Measurements from ENCODE around the gene RAC3.

The RAC3 gene

DNA sequence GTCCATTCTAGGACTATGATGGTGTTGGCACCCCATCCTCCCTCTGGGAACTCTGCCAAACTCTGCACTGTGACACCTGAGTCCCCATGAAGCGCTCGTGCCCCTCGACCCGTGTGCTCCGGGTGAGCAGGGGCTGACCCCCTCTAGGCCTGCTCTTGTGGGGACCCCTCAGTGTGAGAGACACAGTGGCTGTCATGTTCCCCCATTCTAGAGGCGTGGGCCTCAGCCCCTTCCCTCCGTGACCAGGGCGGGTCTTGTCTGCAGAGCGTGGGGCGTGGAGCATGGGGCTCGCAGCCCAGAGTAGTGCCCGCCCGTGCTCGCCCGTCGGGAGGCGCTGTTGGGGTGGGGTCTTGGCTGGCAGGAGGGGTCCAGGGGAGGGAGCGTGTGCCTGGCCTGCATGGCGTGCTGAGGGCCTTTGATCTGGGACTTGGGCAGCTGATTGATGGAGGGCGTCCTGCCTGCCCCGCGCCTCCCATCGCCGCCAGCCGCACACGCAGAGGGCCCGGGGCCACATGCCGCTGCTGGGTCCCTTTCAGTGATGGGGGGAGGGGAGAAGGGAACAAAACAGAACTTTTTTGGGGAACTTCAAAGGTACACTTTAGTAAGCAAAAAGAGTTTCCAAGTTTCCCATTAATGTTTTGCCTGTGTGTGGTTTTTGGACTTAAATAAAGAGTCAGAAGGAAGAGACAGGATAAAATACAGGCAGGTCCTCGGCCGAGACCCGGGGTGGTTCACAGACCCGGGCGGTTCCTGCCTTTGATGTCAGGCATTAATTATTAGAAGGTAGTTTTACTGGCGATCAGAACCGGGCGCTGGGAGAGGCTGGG lies 31.3 kb upstream of the RAC3 start:
- DNase-seq: no peak

DNA sequence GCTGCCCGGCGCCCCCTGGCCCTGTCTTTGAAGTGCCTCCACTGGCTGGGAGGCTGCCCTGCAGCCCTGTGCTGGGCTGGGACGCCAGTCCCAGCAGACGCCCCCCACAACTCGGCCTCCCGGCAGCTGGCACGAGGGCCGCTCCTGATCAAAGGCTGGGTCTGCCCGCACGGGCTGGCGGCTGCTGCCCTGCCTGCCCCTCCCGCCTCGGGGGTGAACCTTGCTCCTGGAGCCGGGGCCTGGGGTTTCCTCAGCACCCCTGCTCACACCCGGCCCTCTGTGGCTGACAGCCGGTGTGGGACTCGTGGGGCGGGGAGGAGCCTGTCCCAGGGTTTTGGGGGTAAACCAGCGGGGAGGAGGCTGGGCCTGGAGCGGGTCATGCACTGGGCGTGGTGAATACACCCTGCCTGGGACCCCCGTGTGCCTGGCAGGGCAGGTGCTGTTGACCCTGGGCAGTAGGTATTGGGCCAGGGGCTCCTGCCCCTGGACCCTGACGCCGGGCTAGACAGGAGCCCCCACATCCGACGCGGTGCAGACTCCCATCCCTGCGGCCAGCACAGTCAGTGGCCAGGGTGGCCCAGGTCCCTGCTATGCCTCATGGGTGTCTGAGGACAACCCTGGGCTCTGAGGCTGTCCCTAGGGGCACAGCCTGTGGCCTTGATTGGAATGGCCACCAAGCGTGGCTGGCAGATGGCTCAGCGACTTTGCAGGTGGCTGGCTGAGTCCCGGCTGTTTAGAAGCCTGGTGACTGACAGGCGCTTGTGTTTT lies 30.5 kb upstream of the RAC3 start:
- DNase-seq: no peak

GRCh38 chr17:82001571-82002056 lies 29.9 kb upstream of the RAC3 start:
- DNase-seq: no peak

DNA sequence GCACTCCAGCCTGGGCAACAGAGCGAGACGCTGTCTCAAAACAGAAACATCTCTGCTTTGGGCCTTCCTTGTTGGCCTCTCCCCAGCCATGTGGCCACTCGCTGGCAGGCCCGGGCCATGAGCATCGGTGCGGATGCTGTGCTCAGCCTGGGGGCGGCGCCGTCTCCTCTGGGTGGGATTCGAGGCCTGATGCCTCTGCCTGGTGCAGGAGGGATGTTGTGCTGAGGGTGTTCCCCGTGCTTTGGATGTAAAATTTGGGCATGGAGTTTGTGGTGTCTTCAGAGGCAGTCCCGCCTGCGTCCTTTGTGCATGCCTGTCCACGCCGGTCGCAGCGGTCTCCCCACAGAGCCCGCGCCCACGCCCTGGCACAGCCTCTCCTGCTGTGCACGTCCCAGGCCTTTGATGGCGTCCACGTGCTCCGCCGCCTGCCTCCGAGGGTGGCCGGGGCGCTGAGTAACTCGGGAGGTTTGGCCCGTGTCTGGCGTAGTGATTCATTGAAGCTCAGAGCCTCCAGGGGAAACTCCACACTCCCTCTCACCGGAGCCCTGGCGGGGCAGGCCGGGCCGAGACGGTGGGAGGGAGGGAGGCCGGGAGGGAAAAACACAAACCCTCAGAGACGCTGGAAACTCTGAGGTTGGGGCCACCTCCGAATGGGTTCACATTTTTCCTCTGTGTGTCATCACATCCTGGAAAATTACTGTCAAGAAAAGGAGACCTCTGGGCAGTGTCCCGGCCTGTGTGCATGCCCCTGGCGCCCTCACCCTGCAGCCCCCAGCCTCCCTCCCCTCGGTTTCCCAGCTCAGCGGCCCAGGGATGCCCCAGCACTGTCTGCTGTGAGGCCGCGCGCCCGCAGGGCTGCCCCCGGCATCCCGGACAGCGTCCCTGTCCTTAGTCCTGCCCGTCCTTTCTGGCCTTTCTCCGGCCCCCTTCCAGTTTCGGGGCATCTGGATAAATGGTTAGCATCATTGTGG lies 27.8 kb upstream of the RAC3 start:
- DNase-seq: no peak

- no peak for DNase-seq
These were observed 26.7 kb upstream of the RAC3 start for GRCh38 chr17:82004517-82005455.

DNA sequence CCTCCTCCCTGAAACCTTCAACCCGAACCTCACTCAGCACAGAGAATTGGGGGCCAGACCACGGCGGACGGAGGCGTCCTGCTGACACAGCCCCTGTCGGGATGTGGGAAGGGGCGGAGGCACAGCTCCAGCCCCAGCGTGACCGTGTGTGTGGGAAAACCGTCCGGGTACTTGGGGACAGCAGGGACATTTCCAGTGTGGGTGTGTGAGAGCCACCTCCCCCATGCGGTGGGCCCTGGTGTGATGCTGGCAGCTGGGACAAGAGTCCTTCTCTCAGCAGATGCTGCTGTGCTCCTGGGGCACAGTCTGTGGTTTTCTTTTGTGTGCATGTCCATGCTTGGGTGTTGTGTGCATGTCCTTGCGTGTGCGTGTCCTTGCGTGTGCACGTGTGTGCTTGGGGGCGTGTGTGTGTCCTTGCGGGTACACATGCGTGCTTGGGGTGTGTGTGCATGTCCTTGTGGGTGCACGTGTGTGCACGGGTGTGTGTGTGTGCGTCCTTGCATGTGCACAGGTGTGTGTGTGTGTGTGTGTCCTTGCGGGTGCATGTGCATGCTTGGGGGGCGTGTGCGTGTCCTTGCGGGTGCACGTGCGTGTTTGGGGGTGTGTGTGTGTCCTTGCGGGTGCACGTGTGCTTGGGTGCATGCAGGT lies 25.7 kb upstream of the RAC3 start:
- no peak for DNase-seq

DNA sequence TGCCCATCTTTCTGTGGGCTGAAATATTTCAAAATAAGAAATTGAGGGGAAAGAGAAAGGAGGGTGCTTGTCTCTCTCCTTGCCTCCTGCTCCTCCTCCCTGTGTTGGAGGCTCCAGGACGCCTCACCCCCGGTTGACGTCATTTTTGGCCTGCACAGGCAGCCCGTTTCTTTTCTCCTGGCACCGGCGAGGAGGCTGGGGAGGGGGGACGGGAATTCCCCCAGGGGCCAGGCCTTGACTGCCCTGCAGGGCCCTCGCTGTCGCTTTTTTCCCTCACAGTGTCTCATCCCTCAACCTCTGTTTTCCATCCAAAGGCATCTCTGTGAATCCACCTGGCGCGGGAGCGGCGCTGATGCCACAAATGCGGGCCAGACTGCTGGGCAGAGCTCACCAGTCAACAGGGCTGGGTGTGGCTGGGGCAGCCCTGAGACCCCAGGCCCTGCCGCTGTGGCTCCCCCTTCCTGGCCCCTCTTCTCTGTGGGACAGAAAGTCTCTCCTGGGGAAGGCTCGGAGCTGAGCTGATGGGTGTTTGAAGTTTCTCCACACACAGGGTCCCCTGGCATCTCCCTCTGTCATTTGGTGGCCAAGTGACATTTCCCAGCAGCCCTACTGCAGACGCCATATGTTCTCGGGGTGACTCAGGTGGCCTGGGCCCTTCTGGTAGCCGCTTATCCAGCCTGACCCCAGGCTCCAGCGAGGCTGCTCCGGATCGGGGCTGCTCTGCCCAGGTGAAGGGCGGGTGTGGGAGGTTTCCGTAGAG lies 24.8 kb upstream of the RAC3 start:
- no peak for DNase-seq

- no peak for DNase-seq
These were observed 24.3 kb upstream of the RAC3 start for GRCh38 chr17:82007228-82007494.

DNA sequence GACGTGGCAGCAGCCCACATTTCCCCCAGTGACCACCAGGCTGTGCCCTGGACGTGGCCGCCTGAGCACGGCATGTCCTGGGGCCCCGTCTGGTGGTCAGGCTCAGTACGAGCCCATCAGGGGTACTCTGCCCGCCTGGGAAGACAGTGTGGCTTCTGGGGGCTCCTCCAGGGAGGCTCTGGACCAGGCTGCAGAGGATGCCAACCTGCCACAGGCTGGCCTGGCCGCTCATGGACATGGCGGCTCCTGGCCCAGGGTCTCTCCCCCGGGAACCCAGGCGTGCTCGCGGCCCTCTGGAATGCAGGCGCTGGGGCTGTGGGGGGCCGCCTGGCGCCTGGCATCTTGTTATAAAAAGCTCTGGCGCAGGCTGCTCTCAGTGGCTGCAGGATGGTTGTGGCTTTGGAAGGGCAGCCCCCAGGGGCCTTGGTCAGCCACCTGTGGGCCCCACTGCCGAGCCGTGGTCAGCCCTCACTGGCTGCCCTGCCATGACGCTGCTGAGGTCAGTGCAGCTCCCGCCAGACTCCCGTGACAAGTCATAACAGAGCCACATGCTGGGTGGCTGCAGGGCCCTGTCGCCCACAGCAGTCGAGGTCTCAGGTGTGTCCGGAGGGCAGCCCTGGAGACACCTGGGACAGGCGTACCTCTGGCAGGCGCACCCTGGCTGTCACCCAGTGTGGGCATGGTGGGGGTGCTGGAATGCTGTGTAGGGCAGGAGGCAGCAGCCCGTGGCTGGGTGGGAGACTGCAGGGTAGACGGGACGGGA lies 23.8 kb upstream of the RAC3 start:
- DNase-seq: no peak

DNA sequence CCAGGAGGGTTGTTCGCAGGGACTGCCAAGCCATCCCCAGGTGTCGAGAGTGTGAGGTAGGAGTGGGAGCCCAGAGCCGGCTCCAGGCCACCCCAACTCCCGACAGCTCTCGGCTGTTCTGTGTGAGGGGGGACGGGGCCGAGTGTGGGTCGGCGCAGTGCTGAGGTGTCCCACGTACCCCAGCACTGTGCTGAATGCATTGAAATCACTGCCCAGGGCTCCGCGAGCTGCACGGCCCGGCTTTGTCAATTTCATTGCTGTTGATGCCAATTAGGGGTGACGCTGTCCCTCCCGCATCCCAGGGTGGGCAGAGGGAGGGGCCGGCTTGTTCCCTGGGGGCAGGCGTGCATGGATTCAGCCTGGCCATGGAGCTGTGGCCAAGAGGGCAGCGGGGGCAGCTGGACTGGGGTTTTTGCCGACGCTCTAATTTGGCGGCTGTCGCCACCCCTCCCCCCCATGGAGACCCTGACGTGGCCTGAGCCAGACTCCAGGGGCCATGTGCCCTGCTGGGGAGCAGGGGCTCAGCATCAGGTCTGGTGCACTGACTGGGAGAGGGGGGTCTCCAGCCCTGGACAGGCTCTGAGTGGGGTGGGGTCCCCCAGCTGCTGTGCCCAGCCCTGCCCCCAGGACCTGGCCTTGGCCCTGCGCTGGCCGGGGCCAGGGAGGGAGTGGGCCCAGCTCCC lies 23.1 kb upstream of the RAC3 start:
- DNase-seq: no peak

DNA sequence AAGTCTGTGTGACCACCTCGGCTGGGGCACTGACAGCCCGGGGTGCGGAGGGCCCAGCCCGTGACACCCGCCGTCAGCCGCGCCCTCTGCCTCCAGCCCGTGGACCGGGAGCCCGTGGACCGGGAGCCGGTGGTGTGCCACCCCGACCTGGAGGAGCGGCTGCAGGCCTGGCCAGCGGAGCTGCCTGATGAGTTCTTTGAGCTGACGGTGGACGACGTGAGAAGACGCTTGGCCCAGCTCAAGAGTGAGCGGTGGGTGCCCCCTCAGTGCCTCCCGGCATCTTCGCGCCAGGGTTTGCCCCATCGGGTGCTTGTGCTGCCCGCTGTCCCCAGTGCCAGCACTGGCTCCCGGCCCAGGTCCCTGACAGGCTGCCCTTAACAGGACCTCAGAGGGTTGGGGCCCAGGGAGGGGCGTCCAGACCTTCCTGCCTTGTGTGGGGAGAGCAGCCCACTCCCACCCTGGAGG lies 22.5 kb upstream of the RAC3 start:
- DNase-seq: no peak

- DNase-seq: no peak
These were observed 22.1 kb upstream of the RAC3 start for GRCh38 chr17:82009413-82009812.

- DNase-seq: no peak
These were observed 20.6 kb upstream of the RAC3 start for GRCh38 chr17:82010575-82011525.

GRCh38 chr17:82011617-82012187 lies 19.8 kb upstream of the RAC3 start:
- no peak for DNase-seq

DNA sequence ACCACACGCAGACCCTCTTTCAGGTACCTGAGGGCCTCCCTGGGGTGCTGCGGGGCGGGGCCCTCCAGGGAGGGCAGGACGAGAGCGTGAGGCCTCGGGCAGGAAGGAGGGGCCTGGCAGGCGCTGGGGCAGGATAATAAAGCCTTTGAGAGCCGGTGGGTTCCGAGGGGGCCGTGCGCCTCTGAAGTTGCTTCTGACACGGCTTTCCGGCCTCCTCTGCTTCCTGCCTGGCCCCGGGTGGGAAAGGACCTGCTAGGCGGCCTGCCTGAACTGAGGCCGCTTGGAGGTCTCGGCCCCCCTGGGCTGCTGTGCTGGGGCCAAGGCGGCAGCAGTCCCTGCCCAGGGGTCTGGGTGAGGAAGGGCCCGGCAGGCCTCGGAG lies 19.2 kb upstream of the RAC3 start:
- no peak for DNase-seq

DNA sequence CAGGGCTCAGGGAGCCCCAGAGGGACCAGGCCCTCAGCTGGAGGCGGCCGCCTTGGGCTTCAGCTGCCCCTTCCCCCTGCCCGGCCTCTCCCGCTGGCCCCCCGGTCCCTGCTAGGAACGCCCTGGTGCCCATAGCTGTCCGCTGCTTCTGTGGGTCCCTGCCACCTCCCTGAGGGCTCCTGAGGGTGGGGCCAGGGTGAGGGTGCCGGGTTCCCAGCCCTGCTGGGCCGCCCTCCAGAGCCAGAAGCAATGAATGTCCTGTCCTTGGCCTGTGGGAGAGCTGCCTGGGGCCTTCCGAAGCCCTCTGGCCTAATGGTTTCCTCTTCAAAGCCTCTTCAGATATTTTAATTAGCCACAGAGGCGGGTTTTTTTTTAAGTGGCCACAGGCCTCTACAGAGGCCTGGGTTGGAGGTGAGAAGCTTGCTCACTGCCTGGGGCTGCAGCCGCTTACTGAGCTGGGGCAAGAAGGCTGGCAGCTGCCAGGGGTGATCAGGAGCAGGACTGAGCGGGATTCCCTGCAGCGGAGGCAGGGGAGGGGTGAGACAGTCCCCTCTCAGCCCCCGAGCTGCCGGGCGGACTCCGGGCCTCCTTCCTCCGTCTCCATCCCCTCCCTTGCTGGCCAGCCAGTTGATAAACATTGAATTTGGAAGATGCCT lies 18.7 kb upstream of the RAC3 start:
- DNase-seq: no peak

DNA sequence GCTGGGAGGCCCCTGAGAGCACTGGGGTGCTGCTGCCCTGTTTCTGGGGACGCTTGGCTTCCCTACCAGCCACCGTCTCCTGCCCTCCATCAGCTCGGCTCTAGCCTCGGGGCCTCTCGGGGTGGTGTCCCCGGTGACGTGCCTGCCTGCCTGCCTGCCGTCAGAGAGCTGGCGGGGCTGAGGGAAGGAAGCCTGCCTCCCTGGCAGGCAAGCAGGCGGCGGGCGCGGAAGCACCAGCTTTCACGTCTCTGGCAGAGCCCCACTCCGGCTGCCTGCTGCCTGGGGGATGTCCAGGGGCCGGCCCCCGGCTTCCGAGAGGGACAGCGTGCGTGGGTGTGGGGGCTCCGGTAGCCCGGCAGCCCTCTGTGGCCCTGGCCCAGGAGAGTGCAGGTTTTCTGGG lies 18.1 kb upstream of the RAC3 start:
- DNase-seq: no peak

Measured in NCI-H2081 treated with DMSO at 0.1 percent for 48 hours (cell line).